Measurements from ENCODE around the gene NFIC. TPM values are rescaled to one million over a fixed set of nuclear protein-coding genes. Genes with fewer than 3 reads are reported as not detected.

Gene NFIC
- total and polyA plus RNA-seq, 10 of the 15 experiments (the other 5 are each of a cell fraction or from before 2014, with no cell fraction given), result 0.71 to 53.5 (median 10.2) TPM

DNA sequence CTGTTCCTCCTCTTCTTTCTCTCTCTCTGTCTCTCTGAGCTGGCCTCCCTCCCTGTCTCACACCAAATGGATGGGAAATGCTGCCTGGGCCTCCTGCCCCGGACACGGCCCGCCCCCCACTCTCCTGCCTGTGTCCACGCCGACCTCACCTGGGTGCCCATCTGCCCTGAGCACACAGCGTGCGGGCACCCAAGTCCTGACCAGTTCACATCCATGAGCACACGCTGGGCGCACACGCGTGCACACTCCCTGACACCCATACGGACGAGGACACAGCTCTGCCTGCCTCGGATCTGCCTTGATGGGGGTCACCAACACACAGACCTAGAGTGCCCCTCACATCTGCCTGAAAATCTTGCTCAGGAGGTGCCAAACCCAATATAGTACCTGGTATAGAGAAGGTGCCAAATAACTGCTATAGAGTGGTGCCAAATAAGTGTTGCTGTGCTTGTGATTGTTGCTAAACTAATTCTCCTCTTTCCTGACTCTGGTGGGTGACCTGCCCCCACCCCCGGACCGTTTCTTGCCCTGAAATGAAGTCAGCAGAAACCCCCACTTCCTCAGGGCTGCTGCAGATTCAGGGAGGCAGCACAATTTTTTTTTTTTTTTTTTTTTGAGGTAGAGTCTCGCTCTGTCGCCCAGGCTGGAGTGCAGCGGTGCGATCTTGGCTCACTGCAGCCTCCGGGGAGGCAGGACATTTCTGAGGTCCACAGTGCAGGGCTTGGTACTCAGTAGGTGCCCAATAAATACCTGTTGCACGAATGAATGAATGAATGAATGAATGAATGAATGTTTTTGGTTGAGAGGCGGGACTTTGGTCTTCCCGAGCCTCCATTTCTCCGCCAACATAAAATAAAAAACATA is 4.6 kb downstream of the NFIC start (continued):
- no peak for TF ChIP-seq TARDBP (IDR thresholded peaks at IDR 0.05; ENCODE audit: borderline replicate concordance)
- TF ChIP-seq HDGF (IDR thresholded peaks at IDR 0.05), result 0 out of 2 replicates have a peak, but pooled peaks have one; percentile 9
- no peak for TF ChIP-seq FOXM1 (IDR thresholded peaks at IDR 0.05; ENCODE audit: low read depth, low read length)
- TF ChIP-seq JUND (IDR thresholded peaks at IDR 0.05; ENCODE audit: low read depth, low read length), result no peak
- TF ChIP-seq SMAD5 (IDR thresholded peaks at IDR 0.05; ENCODE audit: low read depth), result no peak
- TF ChIP-seq, protein P1, sequence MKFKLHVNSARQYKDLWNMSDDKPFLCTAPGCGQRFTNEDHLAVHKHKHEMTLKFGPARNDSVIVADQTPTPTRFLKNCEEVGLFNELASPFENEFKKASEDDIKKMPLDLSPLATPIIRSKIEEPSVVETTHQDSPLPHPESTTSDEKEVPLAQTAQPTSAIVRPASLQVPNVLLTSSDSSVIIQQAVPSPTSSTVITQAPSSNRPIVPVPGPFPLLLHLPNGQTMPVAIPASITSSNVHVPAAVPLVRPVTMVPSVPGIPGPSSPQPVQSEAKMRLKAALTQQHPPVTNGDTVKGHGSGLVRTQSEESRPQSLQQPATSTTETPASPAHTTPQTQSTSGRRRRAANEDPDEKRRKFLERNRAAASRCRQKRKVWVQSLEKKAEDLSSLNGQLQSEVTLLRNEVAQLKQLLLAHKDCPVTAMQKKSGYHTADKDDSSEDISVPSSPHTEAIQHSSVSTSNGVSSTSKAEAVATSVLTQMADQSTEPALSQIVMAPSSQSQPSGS (IDR thresholded peaks at IDR 0.05; ENCODE audit: low read length), result no peak
- TF ChIP-seq POLR2AphosphoS5 (IDR thresholded peaks at IDR 0.05; ENCODE audit: low read length), result no peak
- TF ChIP-seq MXI1 (IDR thresholded peaks at IDR 0.05; ENCODE audit: low read depth, low read length), result no peak
- TF ChIP-seq ZNF24 (IDR thresholded peaks at IDR 0.05), result peak; percentile 96
- no peak for TF ChIP-seq POLR2AphosphoS2 (IDR thresholded peaks at IDR 0.05; ENCODE audit: low read depth, low read length)
- no peak for TF ChIP-seq CBX3 (IDR thresholded peaks at IDR 0.05; ENCODE audit: borderline replicate concordance, low read depth)
- no peak for TF ChIP-seq STAT3 (IDR thresholded peaks at IDR 0.05; ENCODE audit: low read depth, low read length)
- no peak for TF ChIP-seq SMC3 (IDR thresholded peaks at IDR 0.05; ENCODE audit: borderline replicate concordance, low read length)
- TF ChIP-seq RUNX3 (IDR thresholded peaks at IDR 0.05; ENCODE audit: low read length), result peak; percentile 40; the same call in 1 of the 2 replicates
- no peak for TF ChIP-seq NFYA (IDR thresholded peaks at IDR 0.05; ENCODE audit: borderline replicate concordance, low read depth, low read length)
- no peak for TF ChIP-seq TCF12 (IDR thresholded peaks at IDR 0.05; ENCODE audit: low read depth, low read length)
- no peak for TF ChIP-seq ETV6 (conservative IDR thresholded peaks at IDR 0.05 in 1 of 2, IDR thresholded peaks at IDR 0.05 in 1 of 2; ENCODE audit: borderline replicate concordance in 1 of 2, low read depth in 1 of 2)
- no peak for TF ChIP-seq BHLHE40 (IDR thresholded peaks at IDR 0.05; ENCODE audit: borderline replicate concordance in 1 of 2, low read depth in 2 of 2, low read length in 1 of 2)
- peak; percentile 61 for TF ChIP-seq PAX5 (IDR thresholded peaks at IDR 0.05; ENCODE audit: borderline replicate concordance, low read depth, low read length)
- peak; percentile 41; the same call in 1 of the 2 replicates for TF ChIP-seq SPI1 (IDR thresholded peaks at IDR 0.05; ENCODE audit: borderline replicate concordance, insufficient read depth, low read depth, low read length)
- TF ChIP-seq ATF7 (IDR thresholded peaks at IDR 0.05; ENCODE audit: low read depth), result peak; percentile 42; the same call in 1 of the 2 replicates
- TF ChIP-seq EGR1 (IDR thresholded peaks at IDR 0.05; ENCODE audit: borderline replicate concordance in 1 of 2, low read depth in 2 of 2, low read length in 2 of 2), result peak in 1 of 2 experiments; percentile 79; a peak in 1 of 3 replicates
- 0 out of 2 replicates have a peak, but pooled peaks have one; percentile 46 for TF ChIP-seq SMARCA5 (IDR thresholded peaks at IDR 0.05)
